Measurements from ENCODE around the gene SCD5. TPM values are rescaled to one million over a fixed set of nuclear protein-coding genes. Genes with fewer than 3 reads are reported as not detected.

The SCD5 gene
- total and polyA plus RNA-seq, 7 donors, result 0.69 to 30.7 (median 27.3) TPM

GRCh38 chr4:82739287-82740190 lies 59.1 kb downstream of the SCD5 start:
- no peak overlapping the region for H3K4me3 ChIP-seq
- no peaks in the 10 kb centered on the region for H3K4me1 ChIP-seq
- H3K27ac ChIP-seq, result no peak overlapping the region
- no peaks in the 10 kb centered on the region for H3K36me3 ChIP-seq
- intact Hi-C loops (cut with DNase I), result no loop called here
- TF ChIP-seq POLR2A (IDR thresholded peaks at IDR 0.05), result no peak
- peak in 3 of 4 experiments; percentile 49 to 77 (median 53) for TF ChIP-seq CTCF (IDR thresholded peaks at IDR 0.05)
- 52 to 68% methylated on average over 23 of the region's 23 CpGs for WGBS, 2 donors
- peak; percentile 70 for DNase-seq
- H3K27me3 ChIP-seq, result no peaks in the 10 kb centered on the region
- H3K9me3 ChIP-seq, result no peaks in the 10 kb centered on the region

- no peak for DNase-seq
- H3K4me1 ChIP-seq, result no peaks in the 10 kb centered on the region
- H3K9me3 ChIP-seq, result no peaks in the 10 kb centered on the region
- H3K27ac ChIP-seq, result no peak overlapping the region
- TF ChIP-seq POLR2A (IDR thresholded peaks at IDR 0.05), result no peak
- no peak for TF ChIP-seq EP300 (IDR thresholded peaks at IDR 0.05)
- TF ChIP-seq CTCF (IDR thresholded peaks at IDR 0.05), result no peak
- TF ChIP-seq POLR2AphosphoS5 (IDR thresholded peaks at IDR 0.05), result no peak
- H3K27me3 ChIP-seq, result no peaks in the 10 kb centered on the region
- H3K4me3 ChIP-seq, result no peak overlapping the region
- no peaks in the 10 kb centered on the region for H3K36me3 ChIP-seq
- intact Hi-C loops (cut with DNase I), result no loop called here
Measured at GRCh38 chr4:82737354-82737753, 61.2 kb downstream of the SCD5 start.

GRCh38 chr4:82733636-82734035 lies 65.0 kb downstream of the SCD5 start:
- no peaks in the 10 kb centered on the region for H3K27me3 ChIP-seq
- no peak for DNase-seq
- H3K4me3 ChIP-seq, result no peak overlapping the region
- H3K36me3 ChIP-seq, result no peaks in the 10 kb centered on the region
- no peak overlapping the region for H3K27ac ChIP-seq
- intact Hi-C loops (cut with DNase I), result no loop called here
- TF ChIP-seq EP300 (IDR thresholded peaks at IDR 0.05) (no peak), POLR2A (IDR thresholded peaks at IDR 0.05) (no peak), POLR2AphosphoS5 (IDR thresholded peaks at IDR 0.05) (no peak), CTCF (IDR thresholded peaks at IDR 0.05) (no peak)
- H3K9me3 ChIP-seq, result no peaks in the 10 kb centered on the region
- peaks cover 0 to 15% (median 6%) of the 10 kb centered on the region in 4 donors for H3K4me1 ChIP-seq
- 80 to 85% methylated on average over 7 of the region's 7 CpGs for WGBS, 2 donors

- H3K27me3 ChIP-seq, result no peaks in the 10 kb centered on the region
- H3K4me1 ChIP-seq, result peaks cover 0 to 15% (median 6%) of the 10 kb centered on the region in 4 donors
- H3K4me3 ChIP-seq, result no peak overlapping the region
- WGBS, 2 donors, result 82 to 84% methylated on average over 1 of the region's 1 CpG
- intact Hi-C loops (cut with DNase I), result no loop called here
- TF ChIP-seq POLR2A (IDR thresholded peaks at IDR 0.05), result no peak
- no peak for TF ChIP-seq POLR2AphosphoS5 (IDR thresholded peaks at IDR 0.05)
- no peak for TF ChIP-seq CTCF (IDR thresholded peaks at IDR 0.05)
- no peak for DNase-seq
- no peak overlapping the region for H3K27ac ChIP-seq
- H3K9me3 ChIP-seq, result no peaks in the 10 kb centered on the region
- no peaks in the 10 kb centered on the region for H3K36me3 ChIP-seq
Measured at GRCh38 chr4:82728301-82728700, 70.3 kb downstream of the SCD5 start.

All from sigmoid colon (tissue), 7 donors.